Fibroblast of mammary gland (primary cell): Measurements from ENCODE around the gene B4GALT3.

Source experiments
- DNase-seq: peaks from one replicate; pipeline ENCODE4 v3.0.0-alpha.2; 2010; ENCODE audit warnings: low read depth
- H3K4me3 ChIP-seq: 2 replicates; pipeline ENCODE4 v1.5.1; 2011; ENCODE audit warnings: low read depth, mild to moderate bottlenecking, low read length, moderate library complexity; ENCODE audit not compliant: control insufficient read depth
- CTCF ChIP-seq: conservative IDR thresholded peaks from 2 replicates; pipeline ENCODE4 v1.5.1; 2011; ENCODE audit warnings: low read depth, low read length, inconsistent platforms; ENCODE audit not compliant: control insufficient read depth, insufficient read depth

Gene B4GALT3

GRCh38 chr1:161176468-161177111 is 717 bp downstream of the B4GALT3 start:
- H3K4me3 ChIP-seq = peak overlapping the region; percentile 96
- no peak for TF ChIP-seq CTCF
- DNase-seq = no peak

- DNase-seq = no peak
- H3K4me3 ChIP-seq = peak overlapping the region; percentile 96
- TF ChIP-seq CTCF = no peak
Observed at GRCh38 chr1:161175771-161176453, 1.4 kb downstream of the B4GALT3 start.

DNA sequence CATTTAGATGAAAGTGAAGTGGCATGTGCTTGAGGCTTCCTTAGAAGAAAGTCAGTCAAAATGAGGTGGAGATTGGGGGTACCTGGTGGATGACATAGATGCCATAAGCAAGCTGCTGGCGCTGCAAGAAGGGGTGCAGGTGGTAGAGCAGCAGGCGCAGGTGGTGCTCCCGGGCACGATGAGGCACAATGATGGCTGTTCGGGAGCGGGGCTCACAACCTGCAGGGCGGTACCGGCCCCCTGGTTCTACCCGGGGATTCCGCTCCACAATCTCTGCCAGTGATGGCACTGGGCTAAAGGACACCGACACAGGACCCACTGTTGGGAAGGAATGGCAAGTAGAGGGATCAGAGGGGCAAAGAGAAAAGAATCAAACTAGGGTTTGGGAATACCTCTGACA is 2.4 kb downstream of the B4GALT3 start:
- DNase-seq = no peak
- H3K4me3 ChIP-seq = no peak overlapping the region
- TF ChIP-seq CTCF = no peak

- no peak overlapping the region for H3K4me3 ChIP-seq
- no peak for DNase-seq
- no peak for TF ChIP-seq CTCF
Observed at GRCh38 chr1:161173711-161174110, 3.6 kb downstream of the B4GALT3 start.

DNA sequence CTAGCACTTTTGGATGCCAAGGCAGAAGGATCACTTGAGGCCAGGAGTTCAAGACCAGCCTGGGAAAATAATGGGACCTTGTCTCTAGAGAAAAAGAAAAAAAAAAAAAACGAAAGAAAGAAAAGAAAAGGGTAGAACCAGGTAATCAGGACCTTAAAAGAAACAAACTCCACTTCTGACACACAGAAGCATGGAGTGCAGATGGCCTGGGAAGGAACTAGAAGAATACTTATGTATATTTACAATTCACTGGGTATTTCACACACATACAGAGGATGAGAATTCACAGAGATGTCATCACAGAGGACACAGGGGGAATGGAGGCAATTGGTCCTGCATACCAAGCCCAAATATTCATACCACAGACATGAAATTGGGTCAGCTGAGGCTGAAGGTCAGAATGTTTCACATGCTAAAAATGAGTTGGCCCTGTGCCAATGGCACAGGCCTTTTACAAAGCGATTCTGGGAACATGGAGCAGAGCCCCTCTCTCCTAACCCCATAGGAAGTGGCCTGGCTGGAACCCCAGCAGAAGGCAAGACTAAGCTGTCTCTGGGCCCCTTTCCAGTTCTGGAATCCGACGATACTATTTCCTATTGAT is 4.4 kb downstream of the B4GALT3 start:
- DNase-seq = peak; percentile 100

GRCh38 chr1:161172349-161172748 is 5.0 kb downstream of the B4GALT3 start:
- no peak for DNase-seq
- no peak for TF ChIP-seq CTCF
- no peak overlapping the region for H3K4me3 ChIP-seq

More for the DNA sequence above, 4.4 kb downstream of the B4GALT3 start:
- no peak for TF ChIP-seq CTCF
- H3K4me3 ChIP-seq = no peak overlapping the region
